Kidney (tissue), 14 donors: ENCODE measurements around the gene KIF2A. TPM values are rescaled to one million over a fixed set of nuclear protein-coding genes. Genes with fewer than 3 reads are reported as not detected.

Source experiments
- DNase-seq, 5 donors: peaks; one replicate each; pipeline ENCODE4 v3.0.0-alpha.2; 2013 to 2020
- FAIRE-seq: peaks from 2 replicates; lab custom pipeline; 2012; peaks lifted over from hg19 to GRCh38; lab: Jason Lieb, UNC
- H3K27ac ChIP-seq, 2 donors: one replicate each; pipeline ENCODE4 v1.7.0; 2013; ENCODE audit warnings: low read depth in 2 of 2, low read length in 2 of 2, inconsistent platforms in 1 of 2
- H3K27me3 ChIP-seq: one replicate; pipeline ENCODE4 v1.7.1; 2013; ENCODE audit warnings: low read length, inconsistent platforms; ENCODE audit not compliant: control insufficient read depth, insufficient read depth
- H3K36me3 ChIP-seq, 3 donors: one replicate each; pipeline versions ENCODE4 v1.7.0 to v1.7.1; 2013; ENCODE audit warnings: low read length in 3 of 3, control low read depth in 1 of 3, inconsistent platforms in 1 of 3; ENCODE audit not compliant: insufficient read depth in 3 of 3, control insufficient read depth in 2 of 3
- H3K4me1 ChIP-seq, 3 donors: one replicate each; pipeline versions ENCODE4 v1.7.0 to v1.7.1; 2013; ENCODE audit warnings: low read length in 3 of 3, inconsistent platforms in 1 of 3, low read depth in 1 of 3; ENCODE audit not compliant: control insufficient read depth in 2 of 3, insufficient read depth in 2 of 3
- H3K4me3 ChIP-seq, 3 donors: one replicate each; pipeline versions ENCODE4 v1.7.0 to v1.8.1; 2013; ENCODE audit warnings: low read length in 3 of 3, control low read depth in 1 of 3, inconsistent platforms in 1 of 3
- H3K9ac ChIP-seq, 3 donors: one replicate each; pipeline versions ENCODE4 v1.7.0 to v1.7.1; 2013; ENCODE audit warnings: low read length in 3 of 3, control low read depth in 1 of 3, inconsistent platforms in 1 of 3
- H3K9me3 ChIP-seq, 3 donors: one replicate each; pipeline versions ENCODE4 v1.7.0 to v1.7.1; 2013; ENCODE audit warnings: low read length in 3 of 3, control low read depth in 1 of 3, inconsistent platforms in 1 of 3; ENCODE audit not compliant: control insufficient read depth in 2 of 3, insufficient read depth in 1 of 3
- intact Hi-C: fragments of 100-400 bp; cut with DNase I; formaldehyde crosslinking; loops from one replicate; pipeline ENCODE4 v1.11.1; 2022
- polyA plus RNA-seq: library from polyadenylated mRNA; stranded (reverse); fragments of 350-450 nt; fragmentation: Illumina TruSeq; extraction: RNeasy Lipid Tissue Mini Kit (QIAGEN cat#74804); gene quantifications from one replicate; pipeline ENCODE4 v1.2.3, GENCODE V29; 2014; ENCODE audit warnings: low read depth, low replicate concordance; ENCODE audit not compliant: insufficient read depth
- total RNA-seq: library from RNA; stranded (reverse); fragmentation: NEBNext Ultra II Directional; extraction: Animal tissue kit (Norgen Biotek cat#: 25700); gene quantifications from one replicate; pipeline ENCODE4 v1.2.1, GENCODE V29; 2021
- TF ChIP-seq, protein P1 (sequence below): IDR thresholded peaks from 3 replicates; pipeline ENCODE4 v1.5.1; 2012; ENCODE audit warnings: mild to moderate bottlenecking, moderate library complexity, borderline replicate concordance; ENCODE audit not compliant: insufficient read depth; ENCODE audit errors: extremely low read depth
- donor health status: control.
- donor health status: control.
- donor health status: control.
- donor health status: control.
- donor health status: control.
- donor health status: DM: yes; HTN: yes; CAD: no.
- donor health status: Normal renal cell carcinoma (clear cell type).

Gene KIF2A
- total and polyA plus RNA-seq, 2 donors from 2014 or later, result 4.6 to 32.4 TPM

DNA sequence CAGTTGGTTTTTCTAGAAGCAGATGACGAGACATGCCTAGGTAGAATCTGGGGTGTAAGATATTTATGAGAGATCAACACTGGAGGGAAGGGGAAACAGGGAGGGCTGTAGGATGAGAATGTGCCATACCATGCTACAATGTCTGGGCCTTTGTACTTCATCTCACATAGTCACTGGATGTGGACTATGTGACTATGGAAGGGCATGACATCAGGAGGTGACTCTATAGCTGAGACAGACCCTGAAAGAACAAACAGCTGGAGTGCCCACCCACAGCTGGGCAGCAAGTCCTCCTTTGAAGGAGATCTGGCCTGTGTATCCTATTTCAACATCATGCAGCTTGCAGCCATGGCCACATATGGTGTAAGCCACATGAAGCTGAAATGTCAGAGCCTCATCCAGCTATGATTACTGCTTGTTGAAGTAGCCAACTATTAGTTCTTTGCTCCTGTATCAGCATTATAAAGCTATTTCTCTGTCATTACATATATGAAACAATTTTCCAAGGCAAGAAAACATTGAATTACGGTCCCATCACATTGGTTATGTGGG lies 46.2 kb upstream of the KIF2A start:
- intact Hi-C loops, result no loop called here
- Histone ChIP-seq H3K4me3 (no peak overlapping the region), H3K27me3 (no peaks in the 10 kb centered on the region), H3K36me3 (no peaks in the 10 kb centered on the region), H3K4me1 (peaks cover 0 to 5% (median 0%) of the 10 kb centered on the region in 3 donors), H3K27ac (no peak overlapping the region), H3K9ac (no peak overlapping the region), H3K9me3 (no peaks in the 10 kb centered on the region)
- FAIRE-seq, result no peak
- TF ChIP-seq, protein P1, sequence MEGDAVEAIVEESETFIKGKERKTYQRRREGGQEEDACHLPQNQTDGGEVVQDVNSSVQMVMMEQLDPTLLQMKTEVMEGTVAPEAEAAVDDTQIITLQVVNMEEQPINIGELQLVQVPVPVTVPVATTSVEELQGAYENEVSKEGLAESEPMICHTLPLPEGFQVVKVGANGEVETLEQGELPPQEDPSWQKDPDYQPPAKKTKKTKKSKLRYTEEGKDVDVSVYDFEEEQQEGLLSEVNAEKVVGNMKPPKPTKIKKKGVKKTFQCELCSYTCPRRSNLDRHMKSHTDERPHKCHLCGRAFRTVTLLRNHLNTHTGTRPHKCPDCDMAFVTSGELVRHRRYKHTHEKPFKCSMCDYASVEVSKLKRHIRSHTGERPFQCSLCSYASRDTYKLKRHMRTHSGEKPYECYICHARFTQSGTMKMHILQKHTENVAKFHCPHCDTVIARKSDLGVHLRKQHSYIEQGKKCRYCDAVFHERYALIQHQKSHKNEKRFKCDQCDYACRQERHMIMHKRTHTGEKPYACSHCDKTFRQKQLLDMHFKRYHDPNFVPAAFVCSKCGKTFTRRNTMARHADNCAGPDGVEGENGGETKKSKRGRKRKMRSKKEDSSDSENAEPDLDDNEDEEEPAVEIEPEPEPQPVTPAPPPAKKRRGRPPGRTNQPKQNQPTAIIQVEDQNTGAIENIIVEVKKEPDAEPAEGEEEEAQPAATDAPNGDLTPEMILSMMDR, result no peak
- DNase-seq, result peak in 3 of 5 donors; percentile 35 to 41 (median 37)

DNA sequence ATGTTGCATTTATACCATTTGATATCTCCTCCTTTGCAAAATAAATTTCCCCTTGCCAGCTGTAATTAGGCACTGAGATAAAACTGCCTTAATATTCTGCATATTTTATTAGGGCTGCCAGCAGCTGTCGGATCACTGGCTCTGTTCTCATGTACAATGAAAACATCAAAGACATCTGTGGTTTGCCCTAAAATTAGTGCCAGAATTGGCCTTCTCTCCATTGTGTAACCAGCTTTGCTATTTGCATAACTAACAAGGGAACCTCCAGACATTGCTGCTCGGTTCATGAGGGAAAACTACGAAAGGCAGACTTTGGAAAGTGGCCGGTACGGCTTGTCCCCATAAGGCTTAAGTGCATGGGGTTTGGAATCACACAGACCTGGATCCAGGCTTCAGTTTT lies 45.5 kb upstream of the KIF2A start:
- Histone ChIP-seq H3K9me3 (no peaks in the 10 kb centered on the region), H3K4me1 (peaks cover 0 to 5% (median 0%) of the 10 kb centered on the region in 3 donors), H3K27ac (no peak overlapping the region), H3K27me3 (no peaks in the 10 kb centered on the region), H3K4me3 (no peak overlapping the region), H3K36me3 (no peaks in the 10 kb centered on the region), H3K9ac (no peak overlapping the region)
- no peak for DNase-seq
- intact Hi-C loops, result no loop called here
- FAIRE-seq, result no peak
- TF ChIP-seq, protein P1, result no peak

DNA sequence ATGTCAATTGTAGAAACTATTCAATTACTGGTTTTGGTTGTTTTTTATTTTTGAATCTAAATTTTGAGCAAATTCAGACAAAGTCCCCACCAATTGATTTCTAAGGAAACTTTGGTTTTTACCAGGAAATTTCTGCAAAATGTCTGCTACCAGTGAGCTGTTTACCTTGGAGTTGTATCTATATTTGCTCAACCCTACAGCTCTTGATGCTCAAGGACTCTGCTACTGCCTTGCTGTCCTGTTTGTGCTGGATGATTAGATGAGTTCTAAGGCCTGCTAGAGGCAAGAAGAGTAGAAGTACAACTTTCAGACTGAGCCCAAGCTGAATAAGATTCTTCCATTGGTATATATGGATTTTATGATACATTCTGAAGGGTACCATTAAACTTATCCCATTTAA lies 42.6 kb upstream of the KIF2A start:
- no peak for FAIRE-seq
- intact Hi-C loops, result no loop called here

More for the DNA sequence above, 42.6 kb upstream of the KIF2A start:
- H3K27me3 ChIP-seq, result no peaks in the 10 kb centered on the region
- H3K9ac ChIP-seq, result no peak overlapping the region
- no peaks in the 10 kb centered on the region for H3K9me3 ChIP-seq
- H3K4me1 ChIP-seq, result no peaks in the 10 kb centered on the region
- TF ChIP-seq, protein P1, result no peak
- H3K36me3 ChIP-seq, result no peaks in the 10 kb centered on the region
- no peak overlapping the region for H3K4me3 ChIP-seq
- DNase-seq, result no peak
- no peak overlapping the region for H3K27ac ChIP-seq
